Stimulated activated CD4-positive, alpha-beta T cell treated with anti-CD3 and anti-CD28 coated beads, Interleukin-12 subunit alpha, Interleukin-12 subunit beta, amount 100 ng/mL, for 24 hours (primary cell): ENCODE data around the gene CTSL.
"Not testable (repeated sequence)": the region's sequence is repeated elsewhere in the genome, so short reads cannot be mapped to it uniquely, and the experiment has no call there.

Experiments
- DNase-seq, 2 experiments: peaks; one replicate each; pipeline ENCODE4 v3.0.0-alpha.2; 2020; ENCODE audit warnings: low read depth in 2 of 2

The CTSL gene

DNA sequence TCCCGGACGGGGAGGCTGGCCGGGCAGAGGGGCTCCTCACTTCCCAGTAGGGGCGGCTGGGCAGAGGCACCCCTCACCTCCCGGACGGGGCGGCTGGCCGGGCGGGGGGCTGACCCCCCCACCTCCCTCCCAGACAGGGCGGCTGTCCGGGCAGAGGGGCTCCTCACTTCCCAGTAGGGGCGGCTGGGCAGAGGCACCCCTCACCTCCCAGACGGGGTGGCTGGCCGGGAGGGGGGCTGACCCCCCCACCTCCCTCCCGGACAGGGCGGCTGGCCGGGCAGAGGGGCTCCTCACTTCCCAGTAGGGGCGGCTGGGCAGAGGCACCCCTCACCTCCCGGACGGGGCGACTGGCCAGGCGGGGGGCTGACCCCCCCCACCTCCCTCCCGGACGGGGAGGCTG, 32.4 kb downstream of the CTSL start:
- DNase-seq = not testable (repeated sequence)

- not testable (repeated sequence) for DNase-seq
These were observed 34.1 kb downstream of the CTSL start for GRCh38 chr9:87759980-87760379.

DNA sequence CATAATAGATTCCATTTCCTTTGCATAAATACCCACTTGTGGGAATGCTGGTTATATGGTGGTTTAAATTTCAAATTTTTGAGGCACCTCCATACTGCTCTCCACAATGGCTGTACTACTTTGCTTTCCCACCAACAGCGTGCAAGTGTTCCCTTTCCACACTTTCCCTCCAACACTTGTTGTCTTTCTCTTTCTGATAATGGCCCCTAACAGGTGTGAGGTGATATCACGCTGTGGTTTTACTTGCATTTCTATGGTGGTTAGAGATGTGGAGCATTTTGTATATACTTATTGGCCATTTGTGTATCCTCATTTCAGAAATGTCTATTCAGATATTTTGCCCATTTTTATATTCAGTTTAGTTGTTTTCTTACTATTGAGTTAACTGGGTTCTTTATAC, 34.6 kb downstream of the CTSL start:
- DNase-seq = no peak

- no peak for DNase-seq
These were observed 37.4 kb downstream of the CTSL start for GRCh38 chr9:87763286-87763685.

- DNase-seq = no peak
These were observed 39.6 kb downstream of the CTSL start for GRCh38 chr9:87765521-87765920.

GRCh38 chr9:87766697-87767096, 40.8 kb downstream of the CTSL start:
- DNase-seq = no peak

DNA sequence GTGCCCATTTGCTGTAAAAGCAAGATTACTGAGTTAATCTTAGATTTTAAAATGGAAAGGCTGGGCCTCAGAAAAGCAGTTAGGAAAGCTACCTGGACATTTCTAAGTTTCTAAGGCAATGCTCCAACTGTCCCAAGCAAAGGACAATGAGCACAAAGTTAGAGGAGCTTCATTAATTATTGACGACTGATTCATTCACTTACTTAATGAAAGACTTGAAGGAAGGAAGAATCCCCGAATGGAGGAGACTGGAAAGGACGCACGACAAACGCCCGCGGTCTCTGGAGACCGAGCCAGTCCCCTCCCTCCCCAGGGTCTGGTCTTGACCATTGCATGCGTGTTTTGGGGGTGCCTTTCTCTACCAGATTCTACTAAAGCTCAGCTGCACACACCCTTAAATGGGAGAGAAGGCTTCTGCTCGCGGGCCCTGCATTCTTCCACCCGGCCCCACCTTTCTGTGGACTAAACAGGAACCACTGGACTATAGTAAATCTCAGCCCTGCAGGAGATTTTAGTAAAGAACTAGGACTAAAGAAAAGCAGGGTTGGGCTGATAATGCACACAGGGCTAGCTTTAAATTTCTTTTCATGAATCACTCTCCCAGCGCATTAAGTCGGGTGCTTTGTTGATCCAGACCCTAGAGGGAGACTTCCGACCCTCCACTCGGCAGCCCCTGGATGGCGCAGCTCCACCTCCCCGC, 44.8 kb downstream of the CTSL start:
- DNase-seq = no peak

- no peak for DNase-seq
These were observed 45.5 kb downstream of the CTSL start for GRCh38 chr9:87771316-87772006.

- no peak for DNase-seq
These were observed 50.8 kb downstream of the CTSL start for GRCh38 chr9:87776481-87777379.

GRCh38 chr9:87778996-87779395, 53.1 kb downstream of the CTSL start:
- no peak for DNase-seq
